Hepatocyte (in vitro differentiated cells): ENCODE measurements around the gene AKAP6. TPM values are rescaled to one million over a fixed set of nuclear protein-coding genes. Genes with fewer than 3 reads are reported as not detected.

ENCODE experiments used
- DNase-seq: peaks from one replicate; pipeline ENCODE4 v3.0.0-alpha.2; 2016; ENCODE audit warnings: low spot score
- H2AFZ ChIP-seq: fragments of 200-600 bp; sonication (generic); 2 replicates; pipeline ENCODE4 v1.6.0; 2016; ENCODE audit warnings: antibody characterized with exemption, mild to moderate bottlenecking
- H3K27ac ChIP-seq: fragments of 200-600 bp; sonication (generic); 2 replicates; pipeline ENCODE4 v1.5.1; 2016; ENCODE audit warnings: mild to moderate bottlenecking
- H3K27me3 ChIP-seq: fragments of 200-600 bp; sonication (generic); 2 replicates; pipeline ENCODE4 v1.6.1; 2016
- H3K36me3 ChIP-seq: fragments of 200-600 bp; sonication (generic); replicated peaks from 2 replicates; pipeline ENCODE4 v1.5.1; 2016; ENCODE audit warnings: low read depth; ENCODE audit not compliant: insufficient read depth
- H3K4me1 ChIP-seq: fragments of 200-600 bp; sonication (generic); 2 replicates; pipeline ENCODE4 v1.5.1; 2016; ENCODE audit warnings: mild to moderate bottlenecking, moderate library complexity; ENCODE audit not compliant: insufficient read depth
- H3K4me2 ChIP-seq: fragments of 200-600 bp; sonication (generic); 2 replicates; pipeline ENCODE4 v1.6.0; 2016
- H3K4me3 ChIP-seq: fragments of 200-600 bp; sonication (generic); 2 replicates; pipeline ENCODE4 v1.5.1; 2016; ENCODE audit warnings: mild to moderate bottlenecking
- H3K79me2 ChIP-seq: fragments of 200-600 bp; sonication (generic); 2 replicates; pipeline ENCODE4 v1.6.0; 2017; ENCODE audit warnings: mild to moderate bottlenecking
- H3K9me2 ChIP-seq: fragments of 200-600 bp; sonication (generic); replicated peaks from 2 replicates; pipeline ENCODE4 v1.6.0; 2017; ENCODE audit warnings: mild to moderate bottlenecking; ENCODE audit not compliant: insufficient read depth
- H3K9me3 ChIP-seq: fragments of 200-600 bp; sonication (generic); 2 replicates; pipeline ENCODE4 v1.5.1; 2016; ENCODE audit warnings: low read depth, mild to moderate bottlenecking
- H4K20me1 ChIP-seq: fragments of 200-600 bp; sonication (generic); 2 replicates; pipeline ENCODE4 v1.6.0; 2016; ENCODE audit warnings: mild to moderate bottlenecking; ENCODE audit not compliant: insufficient read depth, poor library complexity, severe bottlenecking
- CTCF ChIP-seq: fragments of 200-600 bp; sonication (generic); IDR thresholded peaks from 2 replicates; pipeline ENCODE4 v1.5.1; 2016; ENCODE audit warnings: antibody characterized with exemption, mild to moderate bottlenecking; ENCODE audit not compliant: poor library complexity
- EZH2 ChIP-seq: fragments of 200-600 bp; sonication (generic); IDR thresholded peaks from 2 replicates; pipeline ENCODE4 v1.6.1; 2016; ENCODE audit warnings: antibody characterized with exemption, mild to moderate bottlenecking, borderline replicate concordance
- EZH2phosphoT487 ChIP-seq: fragments of 200-600 bp; sonication (generic); IDR thresholded peaks from one replicate; pipeline ENCODE4 v1.6.1; 2018; ENCODE audit warnings: antibody characterized with exemption, mild to moderate bottlenecking, low read depth, moderate library complexity; ENCODE audit not compliant: unreplicated experiment, severe bottlenecking
- WGBS: methylation state at CpG from one replicate; pipeline ENCODE4 v1.1.6; 2016; ENCODE audit warnings: low lambda C conversion rate; ENCODE audit errors: missing lambda C conversion rate; 5-methylcytosine and 5-hydroxymethylcytosine counted together
- polyA plus RNA-seq: library from polyadenylated mRNA; unstranded; fragments of >200 nt; fragmentation: Nextera tagmentation; extraction: Ambion mirVana; gene quantifications from 2 replicates; pipeline ENCODE4 v1.2.1, GENCODE V29; 2016
- total RNA-seq: library from RNA; depleted of rRNA; stranded (reverse); fragments of >200 nt; gene quantifications from 2 replicates; pipeline ENCODE4 v1.2.3, GENCODE V29; 2014

The AKAP6 gene
- total and polyA plus RNA-seq, 2 experiments from 2014 or later: 1.1 to 2.1 TPM

DNA sequence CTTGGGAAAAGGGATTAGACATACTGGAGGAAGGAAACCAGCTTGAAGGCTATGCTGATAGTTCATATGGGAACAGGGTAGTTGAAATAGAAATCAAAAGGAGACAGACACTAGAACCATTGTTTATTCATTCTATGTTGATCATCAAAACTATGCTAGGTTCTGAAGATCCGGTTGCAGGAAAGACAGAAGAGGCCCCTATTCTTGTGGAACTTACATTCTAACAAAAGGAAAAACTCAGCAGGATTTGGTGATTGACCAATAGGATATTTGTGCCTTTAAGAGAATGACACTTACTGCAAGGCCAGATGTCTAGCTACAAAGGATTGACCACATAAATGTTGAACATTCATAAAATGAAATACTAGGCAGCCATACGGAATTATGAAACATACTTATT, 179.2 kb downstream of the AKAP6 start:
- no peaks in the 10 kb centered on the region for H3K36me3 ChIP-seq
- H2AFZ ChIP-seq: no peak overlapping the region
- no peaks in the 10 kb centered on the region for H3K27me3 ChIP-seq
- H3K4me2 ChIP-seq: no peak overlapping the region
- no peaks in the 10 kb centered on the region for H3K79me2 ChIP-seq
- peak overlapping the region; percentile 63 for H3K27ac ChIP-seq
- H3K4me1 ChIP-seq: peaks cover 5% of the 10 kb centered on the region
- no peak for DNase-seq
- no peak for TF ChIP-seq EZH2phosphoT487
- TF ChIP-seq EZH2: no peak
- TF ChIP-seq CTCF: no peak
- H4K20me1 ChIP-seq: no peaks in the 10 kb centered on the region
- 96% methylated on average over 2 of the region's 2 CpGs for WGBS
- H3K9me3 ChIP-seq: no peaks in the 10 kb centered on the region
- H3K4me3 ChIP-seq: no peak overlapping the region
- no peaks in the 10 kb centered on the region for H3K9me2 ChIP-seq

DNA sequence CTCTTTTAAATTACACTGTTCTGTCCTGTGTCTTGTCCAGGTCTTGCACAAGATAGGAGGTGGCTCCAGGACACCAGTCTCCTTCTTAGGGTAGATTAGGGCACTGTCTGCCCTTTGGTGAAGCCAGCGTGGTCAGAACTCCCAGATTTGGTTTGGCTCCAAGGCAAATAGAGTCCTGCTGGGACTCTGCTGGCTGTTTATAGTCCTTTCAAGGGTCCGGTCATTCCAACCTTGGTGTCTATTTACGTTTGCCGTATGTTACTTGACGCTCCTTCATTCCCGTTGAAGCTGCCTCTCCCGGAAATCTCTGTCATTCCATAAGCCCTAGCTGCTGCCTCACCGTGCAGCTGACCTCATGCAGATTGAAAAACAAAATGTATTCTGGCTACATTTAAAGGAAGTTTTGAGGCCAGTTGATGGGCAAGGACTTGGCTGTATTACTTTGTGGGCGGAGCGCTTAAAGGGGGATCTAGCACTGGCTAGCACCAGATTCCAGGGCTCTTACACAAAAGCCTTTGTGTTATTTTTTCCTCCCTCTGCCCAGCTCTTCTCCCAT, 180.6 kb downstream of the AKAP6 start:
- 68% methylated on average over 10 of the region's 10 CpGs for WGBS
- DNase-seq: peak; percentile 44

GRCh38 chr14:32510815-32511214, 181.7 kb downstream of the AKAP6 start:
- Histone ChIP-seq H3K79me2 (no peaks in the 10 kb centered on the region), H3K4me3 (no peak overlapping the region), H3K4me1 (peaks cover 5% of the 10 kb centered on the region), H3K27me3 (no peaks in the 10 kb centered on the region), H3K9me2 (no peaks in the 10 kb centered on the region), H3K9me3 (no peaks in the 10 kb centered on the region), H3K4me2 (no peak overlapping the region), H3K27ac (peak overlapping the region; percentile 48), H3K36me3 (no peaks in the 10 kb centered on the region), H4K20me1 (no peaks in the 10 kb centered on the region), H2AFZ (no peak overlapping the region)
- 43% methylated on average over 3 of the region's 3 CpGs for whole genome bisulfite sequencing
- TF ChIP-seq EZH2 (no peak), CTCF (no peak), EZH2phosphoT487 (no peak)
- DNase-seq: no peak

More for the DNA sequence above, 180.6 kb downstream of the AKAP6 start:
- peak overlapping the region; percentile 27 for H2AFZ ChIP-seq
- no peaks in the 10 kb centered on the region for H3K9me2 ChIP-seq
- no peaks in the 10 kb centered on the region for H3K79me2 ChIP-seq
- H3K36me3 ChIP-seq: no peaks in the 10 kb centered on the region
- peaks cover 5% of the 10 kb centered on the region for H3K4me1 ChIP-seq
- no peak overlapping the region for H3K4me3 ChIP-seq
- peak overlapping the region; percentile 27 for H3K4me2 ChIP-seq
- no peaks in the 10 kb centered on the region for H3K9me3 ChIP-seq
- H4K20me1 ChIP-seq: no peaks in the 10 kb centered on the region
- H3K27ac ChIP-seq: peak overlapping the region; percentile 35
- TF ChIP-seq EZH2 (no peak), CTCF (no peak), EZH2phosphoT487 (no peak)
- no peaks in the 10 kb centered on the region for H3K27me3 ChIP-seq

DNA sequence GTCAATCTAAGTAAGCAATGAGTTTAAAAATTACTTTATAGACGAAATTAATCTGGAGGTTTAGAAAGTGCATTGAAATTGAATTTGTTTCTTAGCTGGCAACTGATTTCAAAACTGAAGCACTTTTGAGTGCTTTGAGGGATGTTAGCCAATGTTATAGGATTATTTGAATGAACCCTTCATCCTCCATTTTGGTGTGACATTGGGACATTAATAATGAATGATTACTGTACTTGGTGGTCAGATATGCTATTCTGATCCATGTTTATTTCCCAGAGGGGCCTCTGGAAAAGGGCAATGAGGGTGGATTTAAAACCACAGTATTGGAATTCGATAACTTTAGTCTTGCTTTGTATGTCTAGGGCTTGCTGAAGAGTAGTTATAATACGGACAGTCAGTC, 183.2 kb downstream of the AKAP6 start:
- Histone ChIP-seq H2AFZ (no peak overlapping the region), H3K79me2 (no peaks in the 10 kb centered on the region), H4K20me1 (no peaks in the 10 kb centered on the region), H3K4me1 (peaks cover 5% of the 10 kb centered on the region), H3K4me2 (no peak overlapping the region), H3K27ac (no peak overlapping the region), H3K4me3 (no peak overlapping the region), H3K27me3 (no peaks in the 10 kb centered on the region), H3K9me2 (no peaks in the 10 kb centered on the region), H3K36me3 (no peaks in the 10 kb centered on the region), H3K9me3 (no peaks in the 10 kb centered on the region)
- 89% methylated on average over 3 of the region's 3 CpGs for WGBS
- no peak for DNase-seq
- TF ChIP-seq CTCF (no peak), EZH2 (no peak), EZH2phosphoT487 (no peak)
